RCC 7860 (cell line): ENCODE measurements around the gene NDOR1.

Experiments
- DNase-seq: peaks from one replicate; pipeline ENCODE4 v3.0.0-alpha.2; 2015; ENCODE audit warnings: low spot score
- FAIRE-seq: peaks from 2 replicates; lab custom pipeline; 2012; peaks lifted over from hg19 to GRCh38; lab: Jason Lieb, UNC

Gene NDOR1

GRCh38 chr9:137218212-137218753 is 12.8 kb downstream of the NDOR1 start:
- FAIRE-seq: no peak
- DNase-seq: no peak

GRCh38 chr9:137218754-137219271 is 13.3 kb downstream of the NDOR1 start:
- DNase-seq (peak; percentile 82), FAIRE-seq (peak; percentile 62)

GRCh38 chr9:137219757-137220316 is 14.3 kb downstream of the NDOR1 start:
- no peak for DNase-seq
- no peak for FAIRE-seq

GRCh38 chr9:137220317-137221094 is 15.0 kb downstream of the NDOR1 start:
- FAIRE-seq: no peak

GRCh38 chr9:137221095-137221505 is 15.6 kb downstream of the NDOR1 start:
- DNase-seq (no peak), FAIRE-seq (no peak)

More at GRCh38 chr9:137220317-137221094, 15.0 kb downstream of the NDOR1 start:
- no peak for DNase-seq

- FAIRE-seq (no peak), DNase-seq (no peak)
These were observed 16.1 kb downstream of the NDOR1 start for GRCh38 chr9:137221506-137222111.

- no peak for FAIRE-seq
- no peak for DNase-seq
These were observed 16.9 kb downstream of the NDOR1 start, which contains the start of gene RNF208 for GRCh38 chr9:137222190-137223077. Gene RNF208 (minus strand): TSS chr9:137222240. CDS start chr9:137221212, 1,028 bp downstream.

- peak; percentile 89 for FAIRE-seq
- DNase-seq: peak; percentile 98
These were observed 17.8 kb downstream of the NDOR1 start for GRCh38 chr9:137223078-137223970.

- FAIRE-seq (no peak), DNase-seq (no peak)
These were observed 19.6 kb downstream of the NDOR1 start, which contains the start of gene CYSRT1 for GRCh38 chr9:137224830-137225694. Gene CYSRT1 (plus strand): TSS chr9:137225174. CDS start chr9:137225622, 448 bp downstream.

GRCh38 chr9:137225699-137226331 is 20.3 kb downstream of the NDOR1 start:
- DNase-seq (no peak), FAIRE-seq (no peak)

GRCh38 chr9:137226338-137227053 is 21.0 kb downstream of the NDOR1 start:
- DNase-seq (peak; percentile 75), FAIRE-seq (no peak)

GRCh38 chr9:137227054-137227852 is 21.8 kb downstream of the NDOR1 start, which contains the start of gene RNF224:
Gene RNF224 (plus strand): TSS chr9:137227502. CDS start chr9:137228336, 834 bp downstream.
- no peak for FAIRE-seq
- peak; percentile 70 for DNase-seq

GRCh38 chr9:137227853-137228505 is 22.5 kb downstream of the NDOR1 start:
- no peak for FAIRE-seq
- no peak for DNase-seq

- FAIRE-seq (no peak), DNase-seq (no peak)
These were observed 23.0 kb downstream of the NDOR1 start for GRCh38 chr9:137228506-137228967.
